ENCODE results near the gene GALNT18.

GALNT18 gene

DNA sequence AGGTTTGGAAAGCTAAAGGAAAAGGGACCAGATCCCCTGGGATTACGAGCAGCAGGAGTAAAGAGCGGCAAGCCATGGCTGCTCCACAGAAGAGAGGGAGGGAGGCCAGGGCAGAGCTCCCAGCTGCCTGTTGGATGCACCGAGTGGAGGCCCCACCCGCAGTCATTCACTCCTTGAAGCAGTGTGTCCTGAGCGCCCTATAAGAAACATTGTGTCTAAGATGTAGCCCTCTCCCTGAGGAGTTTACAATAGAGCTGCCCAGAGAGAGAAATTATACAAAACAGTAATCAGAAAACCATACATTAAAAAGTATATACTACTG is 214.1 kb downstream of the GALNT18 start:
- Histone ChIP-seq H3K4me3 (replicated peaks; ENCODE audit: insufficient read depth, low read length) (no peak overlapping the region), H3K27ac (replicated peaks) (no peak overlapping the region), H3K27me3 (ENCODE audit: insufficient read depth, poor library complexity, severe bottlenecking) (peaks cover 16% of the 10 kb centered on the region)
- TF ChIP-seq SPI1 (IDR thresholded peaks at IDR 0.05; ENCODE audit: borderline replicate concordance, low read depth) (no peak), POLR2AphosphoS5 (IDR thresholded peaks at IDR 0.05; ENCODE audit: low read depth) (no peak), GABPA (IDR thresholded peaks at IDR 0.05; ENCODE audit: low read depth) (no peak)
- TF ChIP-seq, protein P1, sequence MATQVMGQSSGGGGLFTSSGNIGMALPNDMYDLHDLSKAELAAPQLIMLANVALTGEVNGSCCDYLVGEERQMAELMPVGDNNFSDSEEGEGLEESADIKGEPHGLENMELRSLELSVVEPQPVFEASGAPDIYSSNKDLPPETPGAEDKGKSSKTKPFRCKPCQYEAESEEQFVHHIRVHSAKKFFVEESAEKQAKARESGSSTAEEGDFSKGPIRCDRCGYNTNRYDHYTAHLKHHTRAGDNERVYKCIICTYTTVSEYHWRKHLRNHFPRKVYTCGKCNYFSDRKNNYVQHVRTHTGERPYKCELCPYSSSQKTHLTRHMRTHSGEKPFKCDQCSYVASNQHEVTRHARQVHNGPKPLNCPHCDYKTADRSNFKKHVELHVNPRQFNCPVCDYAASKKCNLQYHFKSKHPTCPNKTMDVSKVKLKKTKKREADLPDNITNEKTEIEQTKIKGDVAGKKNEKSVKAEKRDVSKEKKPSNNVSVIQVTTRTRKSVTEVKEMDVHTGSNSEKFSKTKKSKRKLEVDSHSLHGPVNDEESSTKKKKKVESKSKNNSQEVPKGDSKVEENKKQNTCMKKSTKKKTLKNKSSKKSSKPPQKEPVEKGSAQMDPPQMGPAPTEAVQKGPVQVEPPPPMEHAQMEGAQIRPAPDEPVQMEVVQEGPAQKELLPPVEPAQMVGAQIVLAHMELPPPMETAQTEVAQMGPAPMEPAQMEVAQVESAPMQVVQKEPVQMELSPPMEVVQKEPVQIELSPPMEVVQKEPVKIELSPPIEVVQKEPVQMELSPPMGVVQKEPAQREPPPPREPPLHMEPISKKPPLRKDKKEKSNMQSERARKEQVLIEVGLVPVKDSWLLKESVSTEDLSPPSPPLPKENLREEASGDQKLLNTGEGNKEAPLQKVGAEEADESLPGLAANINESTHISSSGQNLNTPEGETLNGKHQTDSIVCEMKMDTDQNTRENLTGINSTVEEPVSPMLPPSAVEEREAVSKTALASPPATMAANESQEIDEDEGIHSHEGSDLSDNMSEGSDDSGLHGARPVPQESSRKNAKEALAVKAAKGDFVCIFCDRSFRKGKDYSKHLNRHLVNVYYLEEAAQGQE (IDR thresholded peaks at IDR 0.05; ENCODE audit: insufficient replicate concordance, low read depth): no peak
- TF ChIP-seq, protein P2, sequence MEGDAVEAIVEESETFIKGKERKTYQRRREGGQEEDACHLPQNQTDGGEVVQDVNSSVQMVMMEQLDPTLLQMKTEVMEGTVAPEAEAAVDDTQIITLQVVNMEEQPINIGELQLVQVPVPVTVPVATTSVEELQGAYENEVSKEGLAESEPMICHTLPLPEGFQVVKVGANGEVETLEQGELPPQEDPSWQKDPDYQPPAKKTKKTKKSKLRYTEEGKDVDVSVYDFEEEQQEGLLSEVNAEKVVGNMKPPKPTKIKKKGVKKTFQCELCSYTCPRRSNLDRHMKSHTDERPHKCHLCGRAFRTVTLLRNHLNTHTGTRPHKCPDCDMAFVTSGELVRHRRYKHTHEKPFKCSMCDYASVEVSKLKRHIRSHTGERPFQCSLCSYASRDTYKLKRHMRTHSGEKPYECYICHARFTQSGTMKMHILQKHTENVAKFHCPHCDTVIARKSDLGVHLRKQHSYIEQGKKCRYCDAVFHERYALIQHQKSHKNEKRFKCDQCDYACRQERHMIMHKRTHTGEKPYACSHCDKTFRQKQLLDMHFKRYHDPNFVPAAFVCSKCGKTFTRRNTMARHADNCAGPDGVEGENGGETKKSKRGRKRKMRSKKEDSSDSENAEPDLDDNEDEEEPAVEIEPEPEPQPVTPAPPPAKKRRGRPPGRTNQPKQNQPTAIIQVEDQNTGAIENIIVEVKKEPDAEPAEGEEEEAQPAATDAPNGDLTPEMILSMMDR (IDR thresholded peaks at IDR 0.05; ENCODE audit: insufficient read depth, low read length): no peak
- DNase-seq (ENCODE audit: low read depth in 1 of 2, low spot score in 1 of 2): no peak

DNA sequence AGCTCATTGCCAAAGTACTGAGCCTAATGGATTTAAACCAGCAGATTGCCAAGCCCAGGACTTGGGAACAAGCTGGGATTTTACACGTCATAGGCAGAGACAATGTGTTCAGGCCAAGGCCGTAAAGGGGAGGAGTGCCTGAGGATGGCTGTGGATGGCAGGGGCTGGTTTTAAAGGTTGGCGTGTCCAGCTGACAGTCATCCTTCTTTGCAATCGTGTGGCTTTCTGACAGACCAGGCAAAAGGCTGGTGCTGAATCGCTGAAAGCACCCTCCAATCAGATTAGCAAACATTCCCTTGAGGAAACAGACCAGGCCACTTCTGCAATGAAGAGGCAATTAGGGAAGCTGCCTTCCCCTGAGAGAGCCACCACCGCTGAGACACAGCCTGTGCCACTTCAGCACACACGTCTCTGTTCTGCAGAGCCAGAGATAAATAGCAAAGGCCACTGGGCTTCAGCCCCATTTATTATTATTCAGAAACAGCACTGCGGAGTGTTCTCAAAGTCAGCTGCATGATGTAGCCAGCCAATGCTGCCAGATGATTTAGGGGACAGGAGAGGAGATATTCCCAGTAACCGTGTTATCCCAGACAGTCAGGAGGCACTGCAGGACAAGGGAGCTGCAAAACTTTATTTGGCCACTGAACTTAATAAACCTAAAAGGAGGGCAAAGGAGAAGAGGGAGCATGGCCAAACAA is 214.6 kb downstream of the GALNT18 start:
- peaks cover 17% of the 10 kb centered on the region for H3K27me3 ChIP-seq (ENCODE audit: insufficient read depth, poor library complexity, severe bottlenecking)
- H3K27ac ChIP-seq (replicated peaks): no peak overlapping the region
- DNase-seq (ENCODE audit: low read depth in 1 of 2, low spot score in 1 of 2): peak in 1 of 2 experiments; percentile 67
- TF ChIP-seq SPI1 (IDR thresholded peaks at IDR 0.05; ENCODE audit: borderline replicate concordance, low read depth): peak; percentile 42; the same call in 1 of the 2 replicates
- no peak for TF ChIP-seq POLR2AphosphoS5 (IDR thresholded peaks at IDR 0.05; ENCODE audit: low read depth)
- TF ChIP-seq, protein P1 (IDR thresholded peaks at IDR 0.05; ENCODE audit: insufficient replicate concordance, low read depth): no peak
- TF ChIP-seq, protein P2 (IDR thresholded peaks at IDR 0.05; ENCODE audit: insufficient read depth, low read length): no peak
- no peak for TF ChIP-seq GABPA (IDR thresholded peaks at IDR 0.05; ENCODE audit: low read depth)
- no peak overlapping the region for H3K4me3 ChIP-seq (replicated peaks; ENCODE audit: insufficient read depth, low read length)

DNA sequence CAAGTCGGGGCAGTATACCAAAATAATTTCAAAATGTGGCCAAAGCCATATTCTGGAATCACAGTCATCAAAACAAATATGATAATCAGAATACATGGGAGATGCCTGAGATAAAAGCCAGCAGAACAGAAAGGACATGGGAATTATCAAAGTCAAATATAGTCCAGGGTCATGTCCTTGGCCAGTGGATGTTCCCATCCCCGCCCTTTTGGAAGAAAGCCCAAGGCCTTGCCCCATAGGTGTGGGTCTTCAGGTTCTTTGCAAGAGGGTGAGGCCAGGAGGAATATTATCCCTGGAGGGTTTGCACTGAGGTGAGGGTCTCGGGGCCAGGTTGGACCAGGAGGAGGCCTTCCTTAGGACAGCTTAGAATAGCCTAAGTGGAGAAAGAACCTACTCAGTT is 215.2 kb downstream of the GALNT18 start:
- no peak overlapping the region for H3K4me3 ChIP-seq (replicated peaks; ENCODE audit: insufficient read depth, low read length)
- peaks cover 17% of the 10 kb centered on the region for H3K27me3 ChIP-seq (ENCODE audit: insufficient read depth, poor library complexity, severe bottlenecking)
- H3K27ac ChIP-seq (replicated peaks): no peak overlapping the region
- TF ChIP-seq, protein P2 (IDR thresholded peaks at IDR 0.05; ENCODE audit: insufficient read depth, low read length): no peak
- TF ChIP-seq SPI1 (IDR thresholded peaks at IDR 0.05; ENCODE audit: borderline replicate concordance, low read depth) (no peak), POLR2AphosphoS5 (IDR thresholded peaks at IDR 0.05; ENCODE audit: low read depth) (no peak), GABPA (IDR thresholded peaks at IDR 0.05; ENCODE audit: low read depth) (no peak)
- TF ChIP-seq, protein P1 (IDR thresholded peaks at IDR 0.05; ENCODE audit: insufficient replicate concordance, low read depth): no peak
- no peak for DNase-seq (ENCODE audit: low read depth in 1 of 2, low spot score in 1 of 2)
